Right kidney (tissue), 9 donors: ENCODE data around the gene LRRC56.

ENCODE experiments used
- DNase-seq: peaks from one replicate; pipeline ENCODE4 v3.0.0-alpha.2; 2016
- long read RNA-seq, 8 donors: transcript quantifications; one replicate each; lab custom pipeline, GENCODE V29; 2026

The LRRC56 gene, protein sequence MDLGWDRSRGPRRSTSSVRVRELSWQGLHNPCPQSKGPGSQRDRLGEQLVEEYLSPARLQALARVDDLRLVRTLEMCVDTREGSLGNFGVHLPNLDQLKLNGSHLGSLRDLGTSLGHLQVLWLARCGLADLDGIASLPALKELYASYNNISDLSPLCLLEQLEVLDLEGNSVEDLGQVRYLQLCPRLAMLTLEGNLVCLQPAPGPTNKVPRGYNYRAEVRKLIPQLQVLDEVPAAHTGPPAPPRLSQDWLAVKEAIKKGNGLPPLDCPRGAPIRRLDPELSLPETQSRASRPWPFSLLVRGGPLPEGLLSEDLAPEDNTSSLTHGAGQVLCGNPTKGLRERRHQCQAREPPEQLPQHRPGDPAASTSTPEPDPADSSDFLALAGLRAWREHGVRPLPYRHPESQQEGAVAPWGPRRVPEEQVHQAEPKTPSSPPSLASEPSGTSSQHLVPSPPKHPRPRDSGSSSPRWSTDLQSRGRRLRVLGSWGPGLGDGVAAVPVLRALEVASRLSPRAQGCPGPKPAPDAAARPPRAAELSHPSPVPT
- long read RNA-seq, donor 1 = 0 reads
- long read RNA-seq, donor 2 = 0 reads
- long read RNA-seq, donor 3 = 0 reads
- long read RNA-seq, donor 4 = 0 reads
- long read RNA-seq, donor 5 = 0 reads
- long read RNA-seq, donor 6 = 0 reads
- long read RNA-seq, donor 7 = 0 reads
- long read RNA-seq, donor 8 = 0 reads

- peak; percentile 81 for DNase-seq
Observed at GRCh38 chr11:536841-537621, at the start of gene LRRC56. Gene LRRC56, plus strand, starts transcription at chr11:537527. Its CDS starts 3,158 bp downstream, at chr11:540685.

DNA sequence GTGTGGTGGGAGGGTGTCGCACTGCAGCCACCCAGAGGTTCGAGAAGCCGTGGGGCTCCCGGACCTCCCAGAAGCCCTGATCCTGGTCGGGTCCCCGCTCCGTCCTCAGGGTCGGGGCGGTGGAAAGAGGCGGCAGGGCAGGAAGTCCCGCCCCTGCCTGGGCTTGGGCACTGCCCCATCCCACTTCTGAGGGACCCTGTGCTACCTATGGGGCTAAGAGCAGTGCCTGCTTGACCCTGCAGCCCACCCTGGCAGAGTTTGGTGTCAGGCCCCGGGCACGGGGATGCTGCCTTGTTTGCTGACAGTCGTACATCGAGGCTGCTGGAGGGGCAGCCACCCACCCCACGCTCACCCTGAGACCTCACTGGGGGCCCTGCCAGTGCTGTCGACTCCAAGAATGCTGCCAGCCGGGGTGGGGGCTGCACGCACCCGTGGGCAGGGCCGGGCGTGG is 49.7 kb upstream of the LRRC56 start:
- DNase-seq = no peak

GRCh38 chr11:488062-488461 is 49.3 kb upstream of the LRRC56 start:
- DNase-seq = no peak

- no peak for DNase-seq
Observed at GRCh38 chr11:488579-488978, 48.7 kb upstream of the LRRC56 start.

DNA sequence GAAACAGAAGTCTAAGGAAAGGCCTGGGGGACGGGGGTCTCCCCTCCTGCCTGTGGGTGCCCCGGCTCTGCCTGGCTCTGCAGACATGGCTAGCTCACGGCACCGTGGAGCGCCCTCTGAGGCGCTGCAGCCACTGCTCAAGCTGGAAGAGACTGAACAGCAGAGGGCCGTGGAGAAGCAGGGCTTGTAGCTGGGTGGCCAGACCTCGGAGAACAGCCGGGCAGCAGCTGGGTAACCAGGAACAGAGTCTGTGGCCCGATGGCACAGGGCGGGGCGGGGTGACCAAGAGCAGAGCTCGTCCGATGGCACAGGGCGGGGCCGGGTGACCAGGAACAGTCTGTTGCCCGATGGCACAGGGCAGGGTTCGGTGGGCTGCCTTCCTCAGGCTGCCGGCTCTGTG is 48.3 kb upstream of the LRRC56 start:
- DNase-seq = no peak

DNA sequence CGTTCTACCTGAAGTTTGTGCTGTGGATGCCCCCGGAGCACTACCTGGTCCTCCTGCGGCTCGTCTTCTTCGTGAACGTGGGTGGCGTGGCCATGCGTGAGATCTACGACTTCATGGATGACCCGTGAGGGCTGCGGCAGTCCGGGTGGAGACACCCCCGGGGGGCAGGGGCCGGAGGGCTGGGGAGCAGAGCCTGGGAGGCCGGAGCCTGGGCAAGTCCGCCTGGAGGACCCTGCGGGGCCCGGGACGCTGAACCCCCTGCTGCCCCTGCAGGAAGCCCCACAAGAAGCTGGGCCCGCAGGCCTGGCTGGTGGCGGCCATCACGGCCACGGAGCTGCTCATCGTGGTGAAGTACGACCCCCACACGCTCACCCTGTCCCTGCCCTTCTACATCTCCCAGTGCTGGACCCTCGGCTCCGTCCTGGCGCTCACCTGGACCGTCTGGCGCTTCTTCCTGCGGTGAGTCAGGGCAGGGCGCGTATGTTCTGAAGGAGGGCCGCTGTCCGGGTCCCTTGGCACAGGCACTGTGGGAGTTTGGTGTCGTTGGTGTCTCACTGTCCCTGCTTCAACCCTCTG is 47.6 kb upstream of the LRRC56 start:
- DNase-seq = no peak

DNA sequence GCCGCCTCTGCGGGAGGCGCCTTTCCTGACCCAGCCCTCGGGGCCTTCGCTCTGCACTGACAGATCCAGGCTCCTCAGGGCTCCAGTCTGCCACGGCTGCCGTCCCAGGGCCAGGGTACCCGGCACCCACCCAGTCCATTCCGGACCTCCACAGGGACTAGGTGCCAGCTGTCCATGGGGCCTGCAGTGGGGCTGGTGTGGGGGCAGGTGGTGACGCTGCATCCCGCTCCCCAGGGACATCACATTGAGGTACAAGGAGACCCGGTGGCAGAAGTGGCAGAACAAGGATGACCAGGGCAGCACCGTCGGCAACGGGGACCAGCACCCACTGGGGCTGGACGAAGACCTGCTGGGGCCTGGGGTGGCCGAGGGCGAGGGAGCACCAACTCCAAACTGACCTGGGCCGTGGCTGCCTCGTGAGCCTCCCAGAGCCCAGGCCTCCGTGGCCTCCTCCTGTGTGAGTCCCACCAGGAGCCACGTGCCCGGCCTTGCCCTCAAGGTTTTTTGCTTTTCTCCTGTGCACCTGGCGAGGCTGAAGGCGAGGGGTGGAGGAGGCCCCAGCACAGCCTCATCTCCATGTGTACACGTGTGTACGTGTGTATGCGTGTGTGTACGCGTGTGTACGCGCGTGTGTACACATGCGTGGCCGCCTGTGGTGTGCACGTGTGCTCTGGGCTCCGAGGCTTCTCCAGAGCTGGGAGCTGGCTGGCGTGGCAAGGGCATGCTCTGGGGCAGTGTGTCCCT is 47.0 kb upstream of the LRRC56 start:
- no peak for DNase-seq

- no peak for DNase-seq
Observed at GRCh38 chr11:490930-491260, 46.4 kb upstream of the LRRC56 start.

DNA sequence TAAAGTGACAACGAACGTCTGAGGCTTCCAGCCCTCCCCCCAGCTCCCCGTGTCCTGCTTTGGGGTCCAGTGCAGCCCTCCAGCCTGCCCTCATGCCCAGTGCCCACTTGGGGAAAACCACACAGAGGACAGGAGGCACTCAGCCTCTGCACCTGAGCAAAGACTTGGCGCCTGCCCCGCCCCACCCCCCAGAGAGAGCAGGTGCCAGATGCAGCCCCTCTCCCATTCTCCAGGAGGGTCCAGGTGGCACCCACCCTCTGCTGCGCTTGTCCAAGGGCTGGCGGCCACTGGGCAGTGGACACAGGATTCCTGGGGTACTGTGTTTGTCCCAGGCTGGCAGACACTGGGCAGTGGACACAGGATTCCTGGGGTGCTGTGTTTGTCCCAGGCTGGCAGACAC is 46.0 kb upstream of the LRRC56 start:
- no peak for DNase-seq

DNA sequence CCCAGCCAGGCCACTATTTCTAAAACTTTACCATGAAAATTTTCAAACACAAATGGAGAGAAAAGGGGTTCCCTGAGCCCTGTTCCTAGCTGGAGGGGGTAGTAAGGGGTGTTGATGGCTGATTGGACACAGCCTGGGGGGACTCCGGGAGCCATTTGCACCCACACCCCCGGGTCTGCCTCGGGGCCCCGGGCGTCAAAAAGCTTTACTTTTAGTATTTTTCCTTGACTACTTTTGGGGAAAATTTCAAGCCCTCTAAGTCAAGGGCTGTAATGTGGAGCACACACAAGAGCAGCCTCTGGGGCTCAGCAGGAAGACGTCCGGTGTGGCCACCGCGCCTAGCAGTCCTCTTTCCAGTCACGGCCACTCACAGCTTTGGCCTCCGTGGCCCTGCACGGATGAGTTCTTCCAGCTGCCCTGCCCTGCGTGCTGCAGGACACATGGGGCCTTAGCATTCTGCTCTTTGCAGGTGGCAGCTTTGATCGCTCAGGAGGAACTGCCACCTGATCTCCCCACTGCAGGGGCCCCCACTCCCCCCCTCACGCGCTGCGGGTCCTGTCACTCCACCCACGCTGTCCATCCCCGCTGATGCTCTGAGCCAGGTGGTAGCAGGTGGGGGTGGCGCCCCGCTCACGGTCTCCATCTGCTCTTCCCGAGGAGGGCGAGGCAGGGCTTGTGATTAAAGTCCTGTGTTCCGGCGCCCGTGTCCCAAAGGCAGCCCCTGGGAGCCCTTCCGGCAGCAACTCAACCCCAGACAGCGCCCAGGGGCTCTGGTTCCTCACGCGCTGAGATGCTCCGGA is 44.7 kb upstream of the LRRC56 start:
- no peak for DNase-seq

DNA sequence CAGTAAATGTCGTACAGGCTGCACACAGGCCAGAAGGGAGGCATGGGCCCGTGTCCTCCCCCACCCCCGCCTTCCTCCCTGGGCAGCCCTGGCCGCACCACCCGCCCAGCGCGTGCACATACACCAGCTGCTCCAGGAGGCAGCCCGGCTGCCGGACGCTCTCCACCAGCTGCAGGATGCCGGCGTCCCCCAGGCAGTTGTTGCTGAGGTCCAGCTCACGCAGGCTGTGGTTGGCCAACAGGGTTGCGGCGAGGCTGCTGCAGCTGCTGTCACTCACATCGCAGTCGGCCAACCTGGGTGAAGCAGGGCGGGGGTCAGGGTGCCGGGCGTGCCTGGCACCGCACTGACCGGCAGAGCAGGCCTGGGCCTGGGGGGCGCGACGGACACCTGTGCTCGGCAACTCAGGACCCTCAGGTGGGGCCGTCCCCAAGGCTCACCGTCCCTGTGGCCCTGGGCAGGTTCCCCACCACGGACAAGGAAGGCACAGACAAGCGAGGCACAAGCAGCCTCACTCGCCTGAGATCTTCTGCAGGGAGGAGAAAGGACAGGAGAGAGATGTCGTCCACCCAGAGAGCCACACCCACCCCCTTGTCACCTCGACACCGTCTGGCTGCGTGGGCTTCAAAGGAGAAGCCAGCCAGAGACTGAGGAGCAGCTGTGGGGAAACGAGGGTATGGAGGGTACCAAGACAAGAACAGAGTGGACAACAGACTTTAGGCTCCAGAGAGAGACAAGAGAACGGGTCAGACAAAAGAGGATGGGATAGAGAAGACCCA is 42.4 kb upstream of the LRRC56 start:
- no peak for DNase-seq

DNA sequence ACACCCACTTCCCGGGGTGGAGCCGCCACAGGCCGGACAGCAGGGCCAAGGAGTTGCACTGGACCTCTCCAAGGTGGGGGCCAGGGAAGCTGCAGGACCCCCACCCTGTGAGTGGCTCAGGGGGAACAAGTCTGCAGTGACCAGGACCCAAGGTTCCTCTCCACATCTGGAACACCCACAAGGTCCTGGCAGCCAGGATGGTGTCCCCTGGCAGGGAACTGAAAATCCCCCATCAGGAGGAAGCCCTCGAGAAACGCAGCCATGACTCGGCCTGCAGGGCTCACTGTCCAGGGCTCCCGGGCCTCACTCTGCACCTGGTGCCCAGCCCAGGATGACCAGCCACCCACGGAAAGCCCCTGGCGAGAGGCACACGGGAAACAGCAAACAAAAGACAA is 41.8 kb upstream of the LRRC56 start:
- no peak for DNase-seq

GRCh38 chr11:496834-497564 is 40.3 kb upstream of the LRRC56 start:
- DNase-seq = no peak

GRCh38 chr11:497565-498296 is 39.6 kb upstream of the LRRC56 start:
- DNase-seq = no peak

GRCh38 chr11:498297-499181 is 38.8 kb upstream of the LRRC56 start:
- no peak for DNase-seq

- DNase-seq = no peak
Observed at GRCh38 chr11:499201-500076, 37.9 kb upstream of the LRRC56 start.
